Putamen (tissue), 1 donor: ENCODE data around the gene SLC36A2.
"Not testable (repeated sequence)": the region's sequence is repeated elsewhere in the genome, so short reads cannot be mapped to it uniquely, and the experiment has no call there.

Experiments used
- DNase-seq: peaks from one replicate; pipeline ENCODE4 v3.0.0-alpha.2; 2016; ENCODE audit warnings: low spot score

The SLC36A2 gene

DNA sequence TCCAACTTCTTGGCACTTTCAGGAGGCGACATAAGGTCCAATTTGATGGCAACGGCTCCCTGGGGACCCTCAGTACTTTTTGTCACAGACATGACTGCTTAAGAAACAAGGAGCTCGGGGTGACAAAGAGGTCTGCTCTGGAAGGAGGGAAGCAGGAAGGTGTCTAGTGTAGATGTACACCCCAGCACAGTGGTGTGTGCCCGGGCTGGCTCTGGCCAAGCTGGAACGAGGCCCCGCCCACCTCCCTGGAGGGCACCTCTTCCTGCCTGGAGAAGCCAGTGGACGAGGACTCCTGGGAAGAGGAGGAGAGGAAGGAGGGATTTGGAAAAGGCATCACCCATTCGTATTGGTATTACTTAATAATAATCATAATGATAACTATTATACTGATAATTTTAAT, at the start of gene SLC36A2:
Gene SLC36A2 (minus strand): TSS at position 191 of the 400 bp plus-strand sequence. CDS start 99 bp downstream, at position 92.
- no peak for DNase-seq

GRCh38 chr5:151388960-151389359, 41.6 kb upstream of the SLC36A2 start:
- DNase-seq: no peak

DNA sequence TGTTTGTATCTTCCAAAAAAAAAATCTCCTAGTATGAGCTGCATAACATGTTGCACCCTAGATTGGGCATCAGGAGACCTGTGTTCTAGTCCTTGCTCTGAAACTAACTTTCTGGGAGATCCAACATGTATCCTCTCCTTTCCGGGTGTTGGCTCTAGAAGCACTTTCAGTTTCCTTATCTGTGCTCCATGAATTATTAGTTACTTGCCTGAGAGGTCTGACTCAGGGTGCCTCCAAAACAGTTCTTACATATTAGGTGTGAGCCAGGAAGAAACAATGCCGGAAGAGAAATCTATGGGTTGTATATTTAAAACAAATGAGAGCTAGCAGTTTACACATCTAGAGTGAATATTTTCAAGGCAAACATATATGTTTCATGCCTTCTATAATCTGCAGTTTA, 36.7 kb upstream of the SLC36A2 start:
- DNase-seq: no peak

DNA sequence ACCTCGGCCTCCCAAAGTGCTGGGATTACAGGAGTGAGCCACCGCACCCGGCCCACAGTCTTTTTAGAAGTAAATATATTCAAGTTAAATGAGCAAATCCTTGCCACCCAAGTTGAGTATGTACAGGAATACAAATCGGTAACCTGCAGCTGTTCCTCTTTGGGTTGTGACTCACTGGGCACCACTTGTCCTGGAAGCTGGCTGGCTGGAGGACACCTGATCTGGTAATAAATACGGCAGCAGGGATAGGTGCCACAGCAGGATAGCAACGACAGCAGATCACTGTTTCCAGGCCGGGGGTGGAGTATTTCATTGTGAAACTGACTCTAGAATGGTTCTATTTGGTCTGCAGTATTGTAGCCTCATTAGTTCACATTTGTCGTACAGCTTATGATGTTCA, 35.7 kb upstream of the SLC36A2 start:
- DNase-seq: no peak

GRCh38 chr5:151382576-151382975, 35.2 kb upstream of the SLC36A2 start:
- no peak for DNase-seq

DNA sequence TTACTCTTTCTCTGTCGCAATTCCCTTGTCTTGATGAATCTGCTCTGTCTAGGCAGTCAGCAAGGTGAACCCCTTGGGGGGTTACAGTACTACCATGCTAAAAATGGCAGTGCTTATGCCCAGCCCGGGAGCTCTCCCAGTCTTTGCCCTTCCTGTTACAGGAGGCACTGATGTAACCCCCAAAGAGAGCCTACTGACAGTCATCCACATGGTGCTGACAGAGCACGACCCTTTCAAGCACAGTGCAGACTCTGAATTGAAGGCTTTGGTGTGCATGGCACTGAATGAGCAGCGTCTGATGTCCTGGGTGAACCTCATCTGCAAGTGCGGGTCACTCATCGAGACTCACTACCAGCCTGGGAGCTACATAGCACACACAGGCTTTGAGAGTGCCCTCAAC, 34.5 kb upstream of the SLC36A2 start:
- DNase-seq: no peak

DNA sequence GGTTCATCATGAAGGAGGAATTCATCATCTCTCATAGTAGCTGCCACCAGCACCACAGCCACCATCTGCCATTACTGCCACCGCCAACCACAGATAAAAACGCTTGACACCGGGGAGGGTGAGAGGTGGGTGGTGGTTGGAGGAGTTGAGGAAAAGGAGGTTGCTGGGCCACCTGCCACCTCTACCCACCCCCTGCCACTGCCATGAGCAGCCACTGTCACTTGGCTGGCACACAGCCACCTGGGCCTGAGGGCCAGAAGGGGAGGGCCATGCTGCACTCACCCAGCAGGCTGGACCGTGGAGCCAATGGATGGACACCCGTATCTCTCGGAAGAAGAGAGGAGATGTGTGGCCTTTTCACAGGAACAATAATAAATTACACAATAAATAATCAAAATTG, 31.3 kb upstream of the SLC36A2 start:
- DNase-seq: no peak

- no peak for DNase-seq
Observed at GRCh38 chr5:151374539-151374938, 27.2 kb upstream of the SLC36A2 start.

DNA sequence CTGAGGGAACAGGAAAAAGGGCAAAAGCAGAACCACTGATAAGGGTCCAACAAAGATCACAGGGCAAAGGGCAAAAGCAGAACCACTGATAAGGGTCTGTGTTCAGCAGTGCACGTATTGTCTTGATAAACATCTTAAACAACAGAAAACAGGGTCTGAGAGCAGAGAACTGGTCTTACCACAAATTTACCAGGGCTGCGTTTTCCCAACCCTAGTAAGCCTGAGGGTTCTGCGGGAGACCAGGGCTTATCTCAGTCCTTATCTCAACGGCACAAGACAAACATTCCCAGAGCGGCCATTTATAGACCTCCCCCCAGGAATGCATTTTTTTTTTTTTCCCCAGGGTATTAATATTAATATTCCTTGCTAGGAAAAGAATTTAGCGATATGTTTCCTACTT, 19.7 kb upstream of the SLC36A2 start:
- DNase-seq: not testable (repeated sequence)

DNA sequence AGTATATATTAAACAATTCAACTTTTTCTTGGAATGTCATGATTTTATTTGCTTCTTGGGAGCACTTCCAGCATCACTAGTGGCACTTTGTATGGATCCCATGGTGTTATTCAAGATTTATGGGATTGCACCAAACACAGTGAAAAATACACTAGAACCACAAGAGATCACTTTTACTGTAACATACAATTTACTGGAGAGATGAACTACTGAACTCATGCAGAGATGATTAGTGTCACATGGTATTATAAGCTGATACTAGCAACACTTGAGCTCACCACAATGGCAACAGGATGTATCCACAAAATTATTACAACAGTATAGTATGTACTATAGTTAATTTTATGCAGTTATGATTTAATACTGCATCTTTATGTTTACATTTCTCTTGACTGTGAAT, 16.3 kb upstream of the SLC36A2 start:
- no peak for DNase-seq

DNA sequence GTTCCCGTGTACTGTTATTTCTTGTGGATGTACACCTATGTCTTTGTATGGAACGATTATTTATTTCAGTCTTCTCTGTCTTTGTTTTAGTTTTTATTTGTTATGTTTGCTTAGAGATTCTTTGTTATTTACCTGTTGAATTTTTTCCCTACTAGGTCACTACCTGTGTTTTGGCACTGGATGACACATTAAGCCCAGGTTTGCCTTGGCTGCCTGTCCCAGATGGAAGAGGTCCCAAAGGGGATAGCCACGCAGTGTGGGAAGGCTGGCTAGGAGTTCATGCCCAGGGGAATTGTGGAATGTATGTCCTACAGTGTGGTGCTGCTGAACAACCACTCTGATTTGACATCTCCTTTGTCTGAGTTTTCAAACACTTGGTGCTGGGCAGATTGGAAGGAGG, 15.6 kb upstream of the SLC36A2 start:
- DNase-seq: no peak

GRCh38 chr5:151359391-151359790, 12.0 kb upstream of the SLC36A2 start:
- no peak for DNase-seq

- DNase-seq: no peak
Observed at GRCh38 chr5:151357792-151358191, 10.4 kb upstream of the SLC36A2 start.

- DNase-seq: no peak
Observed at GRCh38 chr5:151357097-151357496, 9.7 kb upstream of the SLC36A2 start.

DNA sequence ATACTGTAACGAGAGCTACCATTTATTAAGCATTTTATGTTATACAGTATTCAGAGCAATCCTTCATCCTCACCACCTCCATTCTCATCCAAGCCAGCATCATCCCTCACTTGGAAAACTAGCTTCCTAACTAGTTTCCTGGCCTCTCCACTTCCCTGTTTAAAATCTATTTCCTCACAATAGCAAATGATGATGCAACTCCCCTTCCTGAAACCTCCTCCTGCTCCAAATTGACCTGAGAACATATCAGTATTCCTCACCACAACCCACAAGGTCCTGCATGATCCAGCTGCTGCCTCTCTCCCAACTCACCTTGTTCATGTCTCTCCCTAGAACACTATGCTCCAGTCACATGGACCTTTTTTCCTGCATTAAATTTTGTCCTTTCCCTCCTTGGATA, 4.3 kb upstream of the SLC36A2 start:
- no peak for DNase-seq

DNA sequence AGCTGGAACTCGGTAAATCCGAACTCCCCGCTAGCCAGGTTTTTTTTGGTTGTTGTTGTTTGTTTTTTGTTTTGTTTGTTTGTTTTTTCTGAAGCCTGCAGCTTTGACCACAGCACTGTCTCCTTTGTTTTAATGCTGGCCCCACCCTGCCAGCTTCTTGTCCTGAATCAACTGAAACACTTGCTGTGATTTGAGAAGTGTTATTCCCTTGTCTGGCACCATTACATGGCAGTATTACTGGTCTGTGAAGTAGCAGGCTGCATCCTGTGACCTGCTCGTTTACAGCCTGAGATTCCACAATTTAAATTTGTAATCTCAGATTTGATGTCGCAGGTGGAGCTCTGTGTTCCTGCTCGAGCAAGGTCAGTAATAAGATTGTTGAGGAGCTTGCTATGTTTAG, 1.4 kb upstream of the SLC36A2 start:
- DNase-seq: no peak

GRCh38 chr5:151345808-151346478, 1.4 kb downstream of the SLC36A2 start:
- no peak for DNase-seq

DNA sequence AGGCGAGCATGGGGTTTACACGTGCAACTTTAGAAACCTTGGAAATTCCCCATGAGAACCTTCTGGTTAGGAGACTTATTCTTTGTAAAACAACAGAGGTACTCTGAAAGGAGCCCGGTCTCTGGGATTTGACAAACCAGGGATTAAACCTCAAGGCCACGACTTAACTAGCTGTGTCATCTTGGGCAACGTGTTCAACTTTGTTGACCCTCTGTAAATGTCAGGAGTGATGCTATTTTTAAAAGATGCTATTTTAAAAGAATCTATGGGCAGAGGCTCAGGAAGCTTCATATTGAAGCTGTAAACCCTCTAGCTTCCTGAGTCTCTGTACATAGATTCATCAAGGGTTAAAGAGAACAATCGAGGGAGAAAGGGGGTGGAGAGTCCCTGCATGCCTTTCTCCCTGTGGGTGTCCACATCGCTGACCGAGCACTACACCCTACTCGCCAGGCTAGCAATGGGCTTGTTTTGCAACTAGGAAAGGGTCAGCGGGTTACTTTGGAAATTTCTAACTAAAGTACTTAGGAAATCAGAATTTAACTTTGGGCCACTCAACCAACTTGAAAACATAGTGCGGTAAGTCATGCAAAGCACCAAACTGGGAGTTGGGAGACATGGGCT, 2.1 kb downstream of the SLC36A2 start:
- DNase-seq: no peak

DNA sequence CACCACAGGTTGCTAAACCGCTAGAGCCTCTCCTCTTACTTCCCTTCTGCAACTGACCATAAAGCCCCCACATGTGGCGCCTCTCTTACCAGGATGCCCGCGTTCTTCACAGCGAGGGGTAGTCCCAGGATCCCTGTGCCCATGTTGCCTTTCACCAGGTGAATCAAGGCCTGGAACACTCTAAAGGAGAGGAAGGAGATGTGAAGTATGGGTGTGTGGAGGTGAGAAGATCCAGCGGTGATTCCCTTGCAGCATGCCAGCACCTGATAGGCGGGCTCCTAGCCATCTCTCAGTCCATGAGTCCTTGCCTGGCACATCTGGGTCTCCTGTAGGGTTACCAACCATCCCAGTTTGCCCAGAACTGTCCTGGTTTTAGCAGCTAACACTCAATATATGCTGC, 3.3 kb downstream of the SLC36A2 start:
- no peak for DNase-seq

- no peak for DNase-seq
Observed at GRCh38 chr5:151340004-151340403, 7.4 kb downstream of the SLC36A2 start.

GRCh38 chr5:151338734-151339133, 8.6 kb downstream of the SLC36A2 start:
- DNase-seq: no peak

- no peak for DNase-seq
Observed at GRCh38 chr5:151332857-151333256, 14.5 kb downstream of the SLC36A2 start.

- DNase-seq: no peak
Observed at GRCh38 chr5:151328734-151329133, 18.6 kb downstream of the SLC36A2 start.

DNA sequence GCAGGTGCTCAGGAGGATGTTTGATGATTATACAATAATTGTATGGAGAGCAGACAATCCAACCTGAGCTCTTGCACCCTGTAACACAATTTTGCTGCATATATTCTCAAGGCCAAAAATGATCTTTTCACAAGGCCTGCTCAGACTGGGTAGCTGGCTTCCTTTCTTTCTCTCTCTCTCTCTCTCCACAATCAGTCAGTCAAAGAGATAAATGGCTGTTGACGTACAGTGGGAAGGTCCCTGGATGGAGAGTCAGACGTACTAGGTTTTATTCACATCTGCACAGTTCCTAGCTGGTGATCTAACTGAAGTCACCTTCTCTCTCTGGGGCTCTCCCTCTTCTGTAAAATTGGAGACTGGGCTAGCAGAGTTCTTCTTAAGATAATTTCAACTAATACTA, 19.8 kb downstream of the SLC36A2 start:
- no peak for DNase-seq
